Measurements from ENCODE around the gene KIR3DL2. TPM values are rescaled to one million over a fixed set of nuclear protein-coding genes. Genes with fewer than 3 reads are reported as not detected.
"Not testable (repeated sequence)": the region's sequence is repeated elsewhere in the genome, so short reads cannot be mapped to it uniquely, and the experiment has no call there.

KIR3DL2 gene
- total RNA-seq, 1 experiment from 2014 or later: not detected

GRCh38 chr19:54843171-54843570 is 7.1 kb upstream of the KIR3DL2 start:
- not testable (repeated sequence) for H3K9me3 ChIP-seq (replicated peaks); DNase-seq; H3K27ac ChIP-seq; H3K4me1 ChIP-seq; H3K36me3 ChIP-seq; H3K27me3 ChIP-seq; H3K4me3 ChIP-seq

- Histone ChIP-seq H3K4me3 (no peak overlapping the region), H3K9me3 (replicated peaks) (no peaks in the 10 kb centered on the region), H3K36me3 (no peaks in the 10 kb centered on the region), H3K4me1 (no peaks in the 10 kb centered on the region), H3K27me3 (0 out of 2 replicates have a peak, but pooled peaks cover 3% of the 10 kb centered on the region), H3K27ac (no peak overlapping the region)
- DNase-seq: no peak
Observed at GRCh38 chr19:54850930-54851329, 687 bp downstream of the KIR3DL2 start.

- Histone ChIP-seq H3K27me3 (0 out of 2 replicates have a peak, but pooled peaks cover 3% of the 10 kb centered on the region), H3K36me3 (no peaks in the 10 kb centered on the region), H3K4me1 (no peaks in the 10 kb centered on the region), H3K9me3 (replicated peaks) (no peaks in the 10 kb centered on the region), H3K27ac (no peak overlapping the region), H3K4me3 (no peak overlapping the region)
- DNase-seq: no peak
Observed at GRCh38 chr19:54851353-54851752, 1.1 kb downstream of the KIR3DL2 start.

GRCh38 chr19:54855241-54855640 is 5.0 kb downstream of the KIR3DL2 start:
- not testable (repeated sequence) for H3K27me3 ChIP-seq; H3K27ac ChIP-seq; H3K4me3 ChIP-seq; H3K4me1 ChIP-seq; H3K36me3 ChIP-seq; H3K9me3 ChIP-seq (replicated peaks); DNase-seq

GRCh38 chr19:54858476-54858875 is 8.2 kb downstream of the KIR3DL2 start:
- H3K4me3 ChIP-seq; H3K9me3 ChIP-seq (replicated peaks); H3K27me3 ChIP-seq; DNase-seq; H3K27ac ChIP-seq; H3K36me3 ChIP-seq; H3K4me1 ChIP-seq: not testable (repeated sequence)

GRCh38 chr19:54859421-54859820 is 9.2 kb downstream of the KIR3DL2 start:
- H3K27me3 ChIP-seq; H3K4me1 ChIP-seq; H3K27ac ChIP-seq; H3K9me3 ChIP-seq (replicated peaks); DNase-seq; H3K4me3 ChIP-seq; H3K36me3 ChIP-seq: not testable (repeated sequence)

- not testable (repeated sequence) for H3K9me3 ChIP-seq (replicated peaks); H3K4me3 ChIP-seq; H3K36me3 ChIP-seq; H3K4me1 ChIP-seq; DNase-seq; H3K27ac ChIP-seq; H3K27me3 ChIP-seq
Observed at GRCh38 chr19:54863459-54863858, 13.2 kb downstream of the KIR3DL2 start.

GRCh38 chr19:54871696-54872095 is 21.5 kb downstream of the KIR3DL2 start:
- Histone ChIP-seq H3K27me3 (no peaks in the 10 kb centered on the region), H3K4me3 (no peak overlapping the region), H3K27ac (no peak overlapping the region), H3K36me3 (no peaks in the 10 kb centered on the region), H3K9me3 (replicated peaks) (no peaks in the 10 kb centered on the region), H3K4me1 (no peaks in the 10 kb centered on the region)
- DNase-seq: no peak

- Histone ChIP-seq H3K27ac (no peak within 1 kb of the TSS), H3K36me3 (no peaks in the 10 kb centered on the region), H3K4me1 (no peaks in the 10 kb centered on the region), H3K9me3 (replicated peaks) (no peaks in the 10 kb centered on the region), H3K4me3 (no peak within 1 kb of the TSS), H3K27me3 (no peaks in the 10 kb centered on the region)
- no peak for DNase-seq
Observed at GRCh38 chr19:54873990-54874389, 23.7 kb downstream of the KIR3DL2 start, which contains the start of gene FCAR. TSS of gene FCAR (plus strand) at chr19:54874235. CDS start at chr19:54874290, 55 bp downstream.

- Histone ChIP-seq H3K4me3 (no peak overlapping the region), H3K27ac (no peak overlapping the region), H3K9me3 (replicated peaks) (no peaks in the 10 kb centered on the region), H3K27me3 (no peaks in the 10 kb centered on the region), H3K36me3 (no peaks in the 10 kb centered on the region), H3K4me1 (no peaks in the 10 kb centered on the region)
- no peak for DNase-seq
Observed at GRCh38 chr19:54875506-54875905, 25.3 kb downstream of the KIR3DL2 start.

- no peaks in the 10 kb centered on the region for H3K36me3 ChIP-seq
- no peaks in the 10 kb centered on the region for H3K4me1 ChIP-seq
- no peaks in the 10 kb centered on the region for H3K9me3 ChIP-seq (replicated peaks)
- no peaks in the 10 kb centered on the region for H3K27me3 ChIP-seq
- no peak for DNase-seq
- H3K27ac ChIP-seq: no peak overlapping the region
- H3K4me3 ChIP-seq: no peak overlapping the region
Observed at GRCh38 chr19:54877471-54877870, 27.2 kb downstream of the KIR3DL2 start.

- Histone ChIP-seq H3K4me3 (no peak overlapping the region), H3K9me3 (replicated peaks) (no peaks in the 10 kb centered on the region), H3K27me3 (no peaks in the 10 kb centered on the region), H3K36me3 (no peaks in the 10 kb centered on the region), H3K4me1 (no peaks in the 10 kb centered on the region), H3K27ac (no peak overlapping the region)
- no peak for DNase-seq
Observed at GRCh38 chr19:54881884-54882283, 31.6 kb downstream of the KIR3DL2 start.

- Histone ChIP-seq H3K4me1 (no peaks in the 10 kb centered on the region), H3K36me3 (no peaks in the 10 kb centered on the region), H3K27ac (no peak overlapping the region), H3K27me3 (no peaks in the 10 kb centered on the region), H3K9me3 (replicated peaks) (no peaks in the 10 kb centered on the region), H3K4me3 (no peak overlapping the region)
- DNase-seq: no peak
Observed at GRCh38 chr19:54882758-54883157, 32.5 kb downstream of the KIR3DL2 start.

GRCh38 chr19:54883228-54883627 is 33.0 kb downstream of the KIR3DL2 start:
- H3K9me3 ChIP-seq (replicated peaks): no peaks in the 10 kb centered on the region
- no peak for DNase-seq
- H3K27ac ChIP-seq: no peak overlapping the region

GRCh38 chr19:54888239-54888638 is 38.0 kb downstream of the KIR3DL2 start:
- no peaks in the 10 kb centered on the region for H3K9me3 ChIP-seq (replicated peaks)
- DNase-seq: no peak
- no peaks in the 10 kb centered on the region for H3K4me1 ChIP-seq
- H3K36me3 ChIP-seq: no peaks in the 10 kb centered on the region
- no peak overlapping the region for H3K4me3 ChIP-seq
- no peak overlapping the region for H3K27ac ChIP-seq
- no peaks in the 10 kb centered on the region for H3K27me3 ChIP-seq

More at GRCh38 chr19:54883228-54883627, 33.0 kb downstream of the KIR3DL2 start:
- Histone ChIP-seq H3K27me3 (no peaks in the 10 kb centered on the region), H3K4me1 (no peaks in the 10 kb centered on the region), H3K4me3 (no peak overlapping the region), H3K36me3 (no peaks in the 10 kb centered on the region)

- Histone ChIP-seq H3K4me1 (no peaks in the 10 kb centered on the region), H3K27ac (no peak overlapping the region), H3K4me3 (no peak overlapping the region), H3K9me3 (replicated peaks) (no peaks in the 10 kb centered on the region), H3K27me3 (no peaks in the 10 kb centered on the region), H3K36me3 (no peaks in the 10 kb centered on the region)
- DNase-seq: no peak
Observed at GRCh38 chr19:54889566-54889965, 39.3 kb downstream of the KIR3DL2 start.
